Nephron (organoid): ENCODE measurements around the gene CDC123.
"Not testable (repeated sequence)": the region's sequence is repeated elsewhere in the genome, so short reads cannot be mapped to it uniquely, and the experiment has no call there.

Source experiments
- H3K27ac Mint-ChIP-seq, 3 experiments: 2 replicates each; pipeline ENCODE4 v1.8.0; 2020; ENCODE audit warnings: mixed read lengths in 3 of 3, mild to moderate bottlenecking in 2 of 3, moderate library complexity in 1 of 3
- H3K27me3 Mint-ChIP-seq: 2 replicates; pipeline ENCODE4 v1.8.0; 2021; ENCODE audit warnings: low read depth, mild to moderate bottlenecking, moderate library complexity, mixed read lengths
- H3K36me3 Mint-ChIP-seq: 2 replicates; pipeline ENCODE4 v1.8.0; 2020; ENCODE audit warnings: low read depth, mixed read lengths
- H3K4me1 Mint-ChIP-seq: 2 replicates; pipeline ENCODE4 v1.8.0; 2020; ENCODE audit warnings: mixed read lengths
- H3K4me3 Mint-ChIP-seq, 3 experiments: 2 replicates each; pipeline ENCODE4 v1.8.0; 2020; ENCODE audit warnings: mild to moderate bottlenecking in 3 of 3, mixed read lengths in 3 of 3, moderate library complexity in 2 of 3
- H3K9me3 Mint-ChIP-seq: 2 replicates; pipeline ENCODE4 v1.8.0; 2020; ENCODE audit warnings: mixed read lengths
- TF ChIP-seq, protein P1 (sequence below), 3 experiments: fragments of 200-600 bp; sonication (generic); IDR thresholded peaks; one replicate each; pipeline ENCODE4 v1.5.0; 2021; ENCODE audit warnings: antibody characterized with exemption in 3 of 3; ENCODE audit not compliant: unreplicated experiment in 3 of 3

CDC123 gene

DNA sequence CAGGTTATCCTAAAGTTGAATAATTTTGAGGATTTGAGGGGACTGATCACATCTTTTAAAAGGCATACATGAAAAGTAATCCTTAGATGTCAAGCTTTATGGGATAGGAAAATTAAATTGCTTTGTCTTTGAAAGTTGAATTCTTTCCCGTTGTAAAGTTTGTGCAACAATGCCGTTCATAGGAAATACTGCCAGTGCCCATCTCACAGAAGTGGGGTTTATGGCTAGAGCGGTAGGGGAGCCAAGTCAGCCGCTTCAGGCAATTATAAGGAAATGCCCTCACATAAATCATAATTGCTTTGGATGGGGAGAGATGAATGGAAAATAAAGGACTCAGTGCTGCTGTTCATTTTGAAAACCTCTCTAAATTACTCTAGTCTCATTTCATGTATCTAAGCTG is 18.1 kb downstream of the CDC123 start:
- H3K4me3 Mint-ChIP-seq, result no peak overlapping the region
- no peaks in the 10 kb centered on the region for H3K27me3 Mint-ChIP-seq
- peaks cover 12% of the 10 kb centered on the region for H3K9me3 Mint-ChIP-seq
- peaks cover 72% of the 10 kb centered on the region for H3K36me3 Mint-ChIP-seq
- H3K27ac Mint-ChIP-seq, result peak overlapping the region; percentile 1 to 56 (median 44)
- TF ChIP-seq, protein P1, sequence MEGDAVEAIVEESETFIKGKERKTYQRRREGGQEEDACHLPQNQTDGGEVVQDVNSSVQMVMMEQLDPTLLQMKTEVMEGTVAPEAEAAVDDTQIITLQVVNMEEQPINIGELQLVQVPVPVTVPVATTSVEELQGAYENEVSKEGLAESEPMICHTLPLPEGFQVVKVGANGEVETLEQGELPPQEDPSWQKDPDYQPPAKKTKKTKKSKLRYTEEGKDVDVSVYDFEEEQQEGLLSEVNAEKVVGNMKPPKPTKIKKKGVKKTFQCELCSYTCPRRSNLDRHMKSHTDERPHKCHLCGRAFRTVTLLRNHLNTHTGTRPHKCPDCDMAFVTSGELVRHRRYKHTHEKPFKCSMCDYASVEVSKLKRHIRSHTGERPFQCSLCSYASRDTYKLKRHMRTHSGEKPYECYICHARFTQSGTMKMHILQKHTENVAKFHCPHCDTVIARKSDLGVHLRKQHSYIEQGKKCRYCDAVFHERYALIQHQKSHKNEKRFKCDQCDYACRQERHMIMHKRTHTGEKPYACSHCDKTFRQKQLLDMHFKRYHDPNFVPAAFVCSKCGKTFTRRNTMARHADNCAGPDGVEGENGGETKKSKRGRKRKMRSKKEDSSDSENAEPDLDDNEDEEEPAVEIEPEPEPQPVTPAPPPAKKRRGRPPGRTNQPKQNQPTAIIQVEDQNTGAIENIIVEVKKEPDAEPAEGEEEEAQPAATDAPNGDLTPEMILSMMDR (IDR thresholded peaks at IDR 0.05; ENCODE audit: unreplicated experiment in 3 of 3), result no peak
- H3K4me1 Mint-ChIP-seq, result peaks cover 10% of the 10 kb centered on the region

DNA sequence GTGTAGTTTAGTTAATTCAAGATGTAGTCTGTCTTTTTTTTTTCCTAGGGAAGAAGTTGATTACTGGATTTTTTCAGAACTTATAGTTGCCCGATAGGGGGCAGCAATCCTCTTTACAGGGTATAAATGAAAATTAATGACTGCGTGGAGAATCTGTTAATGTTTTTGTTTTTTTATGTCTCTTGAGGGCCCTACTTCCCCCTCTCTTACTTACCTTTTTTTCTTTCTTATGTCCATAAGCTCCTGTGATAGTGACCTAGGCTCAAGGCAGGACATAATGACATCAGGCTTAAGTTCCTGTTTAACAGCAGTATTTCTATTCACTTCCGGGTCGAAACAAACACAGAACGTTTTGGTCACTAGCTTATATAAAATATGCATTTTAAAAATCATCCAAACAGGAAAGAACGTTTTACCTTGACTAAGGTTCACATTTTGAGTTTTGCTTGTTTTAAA is 18.8 kb downstream of the CDC123 start:
- TF ChIP-seq, protein P1 (IDR thresholded peaks at IDR 0.05; ENCODE audit: unreplicated experiment in 3 of 3), result peak; percentile 62 to 68 (median 67)
- Mint-ChIP-seq H3K4me3 (no peak overlapping the region), H3K36me3 (peaks cover 69% of the 10 kb centered on the region), H3K4me1 (peaks cover 10% of the 10 kb centered on the region), H3K9me3 (peaks cover 12% of the 10 kb centered on the region), H3K27ac (peak overlapping the region in 2 of 3 experiments; percentile 1 to 56), H3K27me3 (no peaks in the 10 kb centered on the region)

DNA sequence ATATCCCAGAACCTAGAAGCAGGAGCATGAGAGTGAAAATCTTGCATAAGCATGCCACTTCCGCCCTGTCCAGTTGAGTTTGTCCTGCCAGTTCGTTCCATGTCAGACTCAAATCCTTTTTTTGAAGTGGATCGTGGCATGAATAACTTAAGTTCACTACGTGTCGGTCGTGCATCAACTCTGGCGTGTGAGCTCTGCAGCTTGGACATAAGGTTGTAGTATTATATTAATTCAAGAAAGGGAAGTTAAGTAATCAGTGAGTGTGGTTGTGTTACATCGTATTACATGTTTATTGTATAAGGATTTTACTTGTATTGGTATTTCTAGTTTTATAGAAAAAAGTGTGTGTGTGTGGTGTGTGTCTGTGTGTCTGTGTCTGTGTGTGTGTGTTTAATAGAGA is 23.0 kb downstream of the CDC123 start:
- peaks cover 10% of the 10 kb centered on the region for H3K4me1 Mint-ChIP-seq
- H3K4me3 Mint-ChIP-seq, result no peak overlapping the region
- H3K27me3 Mint-ChIP-seq, result no peaks in the 10 kb centered on the region
- H3K36me3 Mint-ChIP-seq, result peaks cover 65% of the 10 kb centered on the region
- TF ChIP-seq, protein P1 (IDR thresholded peaks at IDR 0.05; ENCODE audit: unreplicated experiment in 3 of 3), result no peak
- H3K9me3 Mint-ChIP-seq, result no peaks in the 10 kb centered on the region
- no peak overlapping the region for H3K27ac Mint-ChIP-seq

DNA sequence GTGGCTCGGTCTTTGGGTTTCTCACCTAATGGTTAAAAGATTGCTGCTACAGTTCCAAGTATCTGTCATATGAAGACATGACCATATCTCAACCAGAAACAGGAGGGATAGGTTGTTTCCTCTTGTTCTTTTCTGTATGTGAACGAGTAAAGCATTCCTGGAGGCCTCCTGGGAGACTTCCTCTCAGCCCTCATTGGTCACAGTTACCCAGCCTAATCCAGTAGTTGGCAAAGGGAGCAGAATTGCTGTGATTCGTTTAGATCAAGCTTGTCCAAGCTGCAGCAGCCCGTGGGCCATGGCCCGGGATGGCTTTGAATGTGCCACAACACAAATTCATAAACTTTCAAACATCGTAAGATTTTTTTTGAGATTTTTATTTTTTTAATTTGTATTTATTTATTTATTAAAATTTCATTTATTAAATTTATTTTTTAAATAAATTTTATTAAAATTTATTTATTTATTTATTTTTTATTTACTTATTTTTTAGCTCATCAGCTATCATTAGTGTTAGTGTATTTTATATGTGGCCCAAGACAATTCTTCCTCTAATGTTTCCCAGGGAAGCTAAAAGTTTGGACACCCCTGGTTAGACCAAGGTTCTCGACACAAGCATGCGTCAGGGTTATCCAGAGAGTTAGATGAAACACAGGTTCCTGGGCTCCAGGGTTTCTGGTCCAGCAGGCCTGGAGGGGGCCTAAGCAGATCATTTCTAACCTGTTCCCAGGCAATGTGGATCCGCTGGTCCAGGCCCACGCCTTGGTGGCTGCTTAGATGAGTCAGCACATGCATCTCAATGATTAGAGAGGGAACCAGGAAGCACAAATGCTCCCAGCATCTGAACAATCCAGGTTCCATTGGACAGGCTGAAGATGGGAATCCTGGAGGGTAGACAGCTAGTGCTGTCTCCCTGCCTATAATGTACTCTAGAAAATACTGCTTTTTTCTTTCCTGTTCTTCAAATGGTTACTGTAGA is 25.6 kb downstream of the CDC123 start:
- Mint-ChIP-seq H3K4me3 (no peak overlapping the region), H3K36me3 (peaks cover 78% of the 10 kb centered on the region), H3K27ac (peak overlapping the region in 1 of 3 experiments; percentile 20)

DNA sequence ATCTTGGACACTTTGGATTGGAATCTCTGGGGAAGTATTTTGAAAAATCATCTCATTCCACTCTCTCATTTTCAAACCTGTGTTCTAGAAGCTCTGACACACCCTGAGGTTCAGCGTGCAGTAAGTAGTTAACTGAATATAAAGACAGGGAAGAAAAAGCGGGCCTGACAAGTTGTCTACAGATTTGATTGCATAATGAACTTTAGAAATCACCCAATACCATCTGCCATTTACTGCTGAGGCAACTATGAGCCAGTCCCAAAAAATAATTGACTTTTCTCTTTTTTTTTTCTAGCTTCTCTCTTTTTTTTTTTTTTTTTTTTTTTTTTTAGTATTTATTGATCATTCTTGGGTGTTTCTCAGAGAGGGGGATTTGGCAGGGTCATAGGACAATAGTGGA is 29.5 kb downstream of the CDC123 start:
- Mint-ChIP-seq H3K27ac (no peak overlapping the region), H3K4me1 (no peaks in the 10 kb centered on the region), H3K9me3 (peaks cover 2% of the 10 kb centered on the region), H3K4me3 (no peak overlapping the region), H3K27me3 (no peaks in the 10 kb centered on the region), H3K36me3 (peaks cover 77% of the 10 kb centered on the region)
- TF ChIP-seq, protein P1 (IDR thresholded peaks at IDR 0.05; ENCODE audit: unreplicated experiment in 3 of 3), result no peak

More for the DNA sequence above, 25.6 kb downstream of the CDC123 start:
- no peaks in the 10 kb centered on the region for H3K27me3 Mint-ChIP-seq
- TF ChIP-seq, protein P1 (IDR thresholded peaks at IDR 0.05; ENCODE audit: unreplicated experiment in 3 of 3), result no peak
- peaks cover 2% of the 10 kb centered on the region for H3K9me3 Mint-ChIP-seq
- H3K4me1 Mint-ChIP-seq, result no peaks in the 10 kb centered on the region

DNA sequence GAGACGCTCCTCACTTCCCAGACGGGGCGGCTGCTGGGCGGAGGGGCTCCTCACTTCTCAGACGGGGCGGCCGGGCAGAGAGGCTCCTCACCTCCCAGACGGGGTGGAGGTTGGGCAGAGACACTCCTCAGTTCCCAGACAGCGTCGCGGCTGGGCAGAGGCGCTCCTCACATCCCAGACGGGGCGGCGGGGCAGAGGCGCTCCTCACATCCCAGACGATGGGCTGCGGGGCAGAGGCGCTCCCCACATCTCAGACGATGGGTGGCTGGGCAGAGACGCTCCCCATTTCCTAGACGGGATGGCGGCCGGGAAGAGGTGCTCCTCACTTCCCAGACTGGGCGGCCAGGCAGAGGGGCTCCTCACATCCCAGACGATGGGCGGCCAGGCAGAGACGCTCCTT is 30.4 kb downstream of the CDC123 start:
- not testable (repeated sequence) for H3K27me3 Mint-ChIP-seq, H3K4me3 Mint-ChIP-seq, H3K9me3 Mint-ChIP-seq, H3K27ac Mint-ChIP-seq, H3K4me1 Mint-ChIP-seq
- H3K36me3 Mint-ChIP-seq, result peaks cover 78% of the 10 kb centered on the region
